ENCODE measurements around the gene NAT10.

DNA sequence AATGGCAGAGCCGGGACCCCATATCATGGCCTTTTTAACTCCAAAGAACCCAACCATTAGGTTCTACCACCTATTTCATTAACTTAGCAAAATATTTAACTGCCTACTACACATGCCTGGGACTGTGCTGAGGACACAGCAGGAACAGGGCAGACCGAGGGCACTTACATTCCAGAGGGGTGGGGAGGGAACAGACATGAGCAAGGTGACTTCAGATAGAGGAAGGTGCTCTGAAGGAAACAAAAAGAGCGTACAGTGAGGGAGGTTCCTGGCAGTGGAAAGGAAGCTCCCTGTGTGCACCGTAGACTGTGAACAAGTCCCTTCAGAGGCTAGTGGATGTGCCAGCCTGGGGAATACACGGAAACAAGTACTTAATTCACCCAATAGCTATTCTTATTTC is 82.8 kb downstream of the NAT10 start:
- TF ChIP-seq, protein P1, sequence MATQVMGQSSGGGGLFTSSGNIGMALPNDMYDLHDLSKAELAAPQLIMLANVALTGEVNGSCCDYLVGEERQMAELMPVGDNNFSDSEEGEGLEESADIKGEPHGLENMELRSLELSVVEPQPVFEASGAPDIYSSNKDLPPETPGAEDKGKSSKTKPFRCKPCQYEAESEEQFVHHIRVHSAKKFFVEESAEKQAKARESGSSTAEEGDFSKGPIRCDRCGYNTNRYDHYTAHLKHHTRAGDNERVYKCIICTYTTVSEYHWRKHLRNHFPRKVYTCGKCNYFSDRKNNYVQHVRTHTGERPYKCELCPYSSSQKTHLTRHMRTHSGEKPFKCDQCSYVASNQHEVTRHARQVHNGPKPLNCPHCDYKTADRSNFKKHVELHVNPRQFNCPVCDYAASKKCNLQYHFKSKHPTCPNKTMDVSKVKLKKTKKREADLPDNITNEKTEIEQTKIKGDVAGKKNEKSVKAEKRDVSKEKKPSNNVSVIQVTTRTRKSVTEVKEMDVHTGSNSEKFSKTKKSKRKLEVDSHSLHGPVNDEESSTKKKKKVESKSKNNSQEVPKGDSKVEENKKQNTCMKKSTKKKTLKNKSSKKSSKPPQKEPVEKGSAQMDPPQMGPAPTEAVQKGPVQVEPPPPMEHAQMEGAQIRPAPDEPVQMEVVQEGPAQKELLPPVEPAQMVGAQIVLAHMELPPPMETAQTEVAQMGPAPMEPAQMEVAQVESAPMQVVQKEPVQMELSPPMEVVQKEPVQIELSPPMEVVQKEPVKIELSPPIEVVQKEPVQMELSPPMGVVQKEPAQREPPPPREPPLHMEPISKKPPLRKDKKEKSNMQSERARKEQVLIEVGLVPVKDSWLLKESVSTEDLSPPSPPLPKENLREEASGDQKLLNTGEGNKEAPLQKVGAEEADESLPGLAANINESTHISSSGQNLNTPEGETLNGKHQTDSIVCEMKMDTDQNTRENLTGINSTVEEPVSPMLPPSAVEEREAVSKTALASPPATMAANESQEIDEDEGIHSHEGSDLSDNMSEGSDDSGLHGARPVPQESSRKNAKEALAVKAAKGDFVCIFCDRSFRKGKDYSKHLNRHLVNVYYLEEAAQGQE (IDR thresholded peaks at IDR 0.05; ENCODE audit: insufficient read depth in 1 of 2, low read depth in 2 of 2, low read length in 2 of 2): no peak
- no peak for TF ChIP-seq FOXP2 (optimal IDR thresholded peaks at IDR 0.05; ENCODE audit: borderline replicate concordance, extremely low read depth, extremely low read length, insufficient read depth)
